HG03442 (cell line): ENCODE data around the gene ERN2.

ENCODE experiments used
- ATAC-seq: cut with Tn5 transposase; IDR thresholded peaks from one replicate; pipeline ENCODE4 v1.9.1; 2021; ENCODE audit warnings: mild to moderate bottlenecking, moderate library complexity; ENCODE audit not compliant: unreplicated experiment

ERN2 gene

GRCh38 chr16:23640931-23641765 is 71.9 kb downstream of the ERN2 start, which contains the start of the genes DCTN5 and PALB2:
TSS of gene DCTN5 (plus strand) at chr16:23641466. CDS start at chr16:23641543, 77 bp downstream.
TSS of gene PALB2 (minus strand) at chr16:23641310. CDS start at chr16:23641157, 153 bp downstream.
- ATAC-seq, result peak; percentile 94

- no peak for ATAC-seq
Observed at GRCh38 chr16:23640615-23640930, 72.4 kb downstream of the ERN2 start.
